GM23248 (cell line): ENCODE results near the gene BCR. TPM values are rescaled to one million over a fixed set of nuclear protein-coding genes. Genes with fewer than 3 reads are reported as not detected.
"Not testable (repeated sequence)": the region's sequence is repeated elsewhere in the genome, so short reads cannot be mapped to it uniquely, and the experiment has no call there.

Experiments
- DNase-seq: peaks from one replicate; pipeline ENCODE4 v3.0.0-alpha.2; 2015
- H2AFZ ChIP-seq: fragments of 200-600 bp; sonication (generic); 2 replicates; pipeline ENCODE4 v1.6.1; 2016; ENCODE audit warnings: antibody characterized with exemption
- H3F3A ChIP-seq: fragments of 200-600 bp; sonication (generic); 2 replicates; pipeline ENCODE4 v1.6.1; 2016; ENCODE audit warnings: mild to moderate bottlenecking, antibody characterized with exemption, mixed run types; ENCODE audit not compliant: insufficient read depth
- H3K27ac ChIP-seq: fragments of 200-600 bp; sonication (generic); 2 replicates; pipeline ENCODE4 v1.5.1; 2016; ENCODE audit warnings: mild to moderate bottlenecking
- H3K27me3 ChIP-seq: fragments of 200-600 bp; sonication (generic); replicated peaks from 2 replicates; pipeline ENCODE4 v1.6.1; 2016; ENCODE audit warnings: mild to moderate bottlenecking; ENCODE audit not compliant: insufficient read depth
- H3K36me3 ChIP-seq: fragments of 200-600 bp; sonication (generic); 2 replicates; pipeline ENCODE4 v1.6.1; 2016; ENCODE audit warnings: low read depth, mild to moderate bottlenecking
- H3K4me1 ChIP-seq: fragments of 200-600 bp; sonication (generic); 2 replicates; pipeline ENCODE4 v1.6.1; 2016; ENCODE audit warnings: mild to moderate bottlenecking; ENCODE audit not compliant: insufficient read depth
- H3K4me2 ChIP-seq: fragments of 200-600 bp; sonication (generic); one replicate; pipeline ENCODE4 v1.6.1; 2016; ENCODE audit warnings: mild to moderate bottlenecking; ENCODE audit not compliant: unreplicated experiment
- H3K4me3 ChIP-seq: fragments of 200-600 bp; sonication (generic); 2 replicates; pipeline ENCODE4 v1.5.1; 2016; ENCODE audit warnings: mild to moderate bottlenecking
- H3K79me2 ChIP-seq: fragments of 200-600 bp; sonication (generic); 2 replicates; pipeline ENCODE4 v1.6.1; 2016; ENCODE audit warnings: mild to moderate bottlenecking; ENCODE audit not compliant: insufficient read depth
- H3K9ac ChIP-seq: fragments of 200-600 bp; sonication (generic); 2 replicates; pipeline ENCODE4 v1.6.1; 2016; ENCODE audit warnings: mild to moderate bottlenecking
- H3K9me2 ChIP-seq: fragments of 200-600 bp; sonication (generic); 2 replicates; pipeline ENCODE4 v1.6.1; 2016; ENCODE audit warnings: mixed run types, mild to moderate bottlenecking, moderate library complexity; ENCODE audit not compliant: insufficient read depth
- H3K9me3 ChIP-seq: fragments of 200-600 bp; sonication (generic); one replicate; pipeline ENCODE4 v1.6.1; 2017; ENCODE audit warnings: low read depth
- H4K20me1 ChIP-seq: fragments of 200-600 bp; sonication (generic); 2 replicates; pipeline ENCODE4 v1.6.0; 2016; ENCODE audit not compliant: insufficient read depth
- EZH2 ChIP-seq: fragments of 200-600 bp; sonication (generic); IDR thresholded peaks from 2 replicates; pipeline ENCODE4 v1.6.1; 2018; ENCODE audit warnings: antibody characterized with exemption, mild to moderate bottlenecking; ENCODE audit not compliant: insufficient read depth, poor library complexity, severe bottlenecking
- EZH2phosphoT487 ChIP-seq: fragments of 200-600 bp; sonication (generic); IDR thresholded peaks from 2 replicates; pipeline ENCODE4 v1.6.1; 2018; ENCODE audit warnings: antibody characterized with exemption, moderate library complexity, mild to moderate bottlenecking, low read depth; ENCODE audit not compliant: insufficient read depth
- WGBS, 2 experiments: methylation state at CpG; one replicate each; pipeline ENCODE4 v1.1.6; 2015 to 2017; ENCODE audit warnings: low lambda C conversion rate in 2 of 2, low coverage in 1 of 2; ENCODE audit errors: missing lambda C conversion rate in 2 of 2; 5-methylcytosine and 5-hydroxymethylcytosine counted together
- in situ Hi-C: fragments of 300-500 bp; cut with MboI; formaldehyde crosslinking; loops from 2 replicates; pipeline ENCODE4 v1.15.0; 2020
- polyA plus RNA-seq: library from polyadenylated mRNA; unstranded; fragments of >200 nt; fragmentation: Nextera tagmentation; extraction: Ambion mirVana; gene quantifications from 2 replicates; pipeline ENCODE4 v1.2.1, GENCODE V29; 2016
- total RNA-seq: library from RNA; depleted of rRNA; stranded (reverse); fragments of >200 nt; shearing (Covaris generic); gene quantifications from 2 replicates; pipeline ENCODE4 v1.2.3, GENCODE V29; 2014

BCR gene
- total and polyA plus RNA-seq, 2 experiments from 2014 or later, result 4.7 to 30.0 TPM

DNA sequence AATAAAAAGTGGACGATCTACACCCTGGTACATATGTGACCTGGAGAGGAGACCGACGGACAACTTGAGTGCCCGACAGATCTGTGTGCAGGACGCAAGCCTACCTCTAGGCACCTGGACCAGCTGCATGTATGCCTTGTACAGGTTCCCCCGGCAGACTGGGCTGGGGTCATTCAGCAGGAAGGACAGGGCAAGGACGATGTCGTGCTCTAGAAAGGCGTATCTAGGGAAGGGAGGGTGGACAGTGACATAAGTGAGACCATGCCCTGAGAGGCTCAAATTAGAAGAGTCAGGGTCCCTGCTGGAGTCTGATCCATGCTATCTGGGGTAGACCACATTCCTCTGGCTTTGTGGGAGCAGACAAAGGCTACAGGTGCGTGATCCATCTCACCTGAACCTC, 46.4 kb upstream of the BCR start:
- in situ Hi-C loops, result no loop called here
- Histone ChIP-seq H3K4me3 (no peak overlapping the region), H3K27ac (no peak overlapping the region), H3F3A (no peaks in the 10 kb centered on the region), H2AFZ (no peak overlapping the region), H3K79me2 (no peaks in the 10 kb centered on the region), H3K9ac (no peak overlapping the region), H3K4me2 (no peak overlapping the region), H3K36me3 (no peaks in the 10 kb centered on the region), H3K9me2 (no peaks in the 10 kb centered on the region), H3K9me3 (no peaks in the 10 kb centered on the region), H3K4me1 (peaks cover 7% of the 10 kb centered on the region), H3K27me3 (no peaks in the 10 kb centered on the region), H4K20me1 (no peaks in the 10 kb centered on the region)
- TF ChIP-seq EZH2phosphoT487 (no peak), EZH2 (no peak)
- WGBS, 2 experiments, result 74 to 80% methylated on average over 10 of the region's 10 CpGs
- no peak for DNase-seq

- H3K9me3 ChIP-seq, DNase-seq, H3K27ac ChIP-seq, H3K79me2 ChIP-seq, H3K36me3 ChIP-seq, H3K9me2 ChIP-seq, H4K20me1 ChIP-seq, H2AFZ ChIP-seq, H3F3A ChIP-seq, in situ Hi-C loops, H3K27me3 ChIP-seq, H3K4me3 ChIP-seq, H3K9ac ChIP-seq, H3K4me2 ChIP-seq, H3K4me1 ChIP-seq: not testable (repeated sequence)
- 40 to 47% methylated on average over 4 of the region's 4 CpGs for WGBS, 2 experiments
Measured at GRCh38 chr22:23136991-23137390, 43.3 kb upstream of the BCR start.

DNA sequence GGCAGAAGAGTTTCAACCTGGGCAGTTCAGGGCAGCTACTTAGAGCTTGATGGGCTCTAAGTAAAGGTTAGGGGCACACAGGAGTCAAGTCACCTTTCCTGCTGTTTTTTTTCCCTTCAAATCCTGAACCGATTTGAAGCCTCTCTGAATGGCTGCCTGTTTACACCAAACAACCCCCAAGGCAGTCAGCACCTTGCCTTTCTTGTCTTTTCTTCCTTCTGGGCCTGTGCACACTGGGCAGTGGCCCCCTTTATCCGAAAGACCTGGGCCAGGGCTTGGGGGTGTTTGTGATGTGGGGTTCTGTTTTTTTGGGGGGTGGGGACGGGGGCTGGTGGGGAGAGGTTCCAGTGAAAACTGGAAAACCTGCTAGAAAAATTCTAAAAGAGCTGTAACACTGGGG, 42.8 kb upstream of the BCR start:
- H3K27ac ChIP-seq, result no peak overlapping the region
- no peak overlapping the region for H2AFZ ChIP-seq
- no peaks in the 10 kb centered on the region for H3K9me3 ChIP-seq
- no peaks in the 10 kb centered on the region for H3K9me2 ChIP-seq
- no peak overlapping the region for H3K4me2 ChIP-seq
- H3K36me3 ChIP-seq, result no peaks in the 10 kb centered on the region
- in situ Hi-C loops, result no loop called here
- no peak for TF ChIP-seq EZH2phosphoT487
- no peak for TF ChIP-seq EZH2
- peaks cover 7% of the 10 kb centered on the region for H3K4me1 ChIP-seq
- DNase-seq, result no peak
- H3K9ac ChIP-seq, result no peak overlapping the region
- H3F3A ChIP-seq, result no peaks in the 10 kb centered on the region
- no peak overlapping the region for H3K4me3 ChIP-seq
- 50 to 53% methylated on average over 3 of the region's 3 CpGs for WGBS, 2 experiments
- no peaks in the 10 kb centered on the region for H4K20me1 ChIP-seq
- H3K79me2 ChIP-seq, result no peaks in the 10 kb centered on the region
- no peaks in the 10 kb centered on the region for H3K27me3 ChIP-seq

DNA sequence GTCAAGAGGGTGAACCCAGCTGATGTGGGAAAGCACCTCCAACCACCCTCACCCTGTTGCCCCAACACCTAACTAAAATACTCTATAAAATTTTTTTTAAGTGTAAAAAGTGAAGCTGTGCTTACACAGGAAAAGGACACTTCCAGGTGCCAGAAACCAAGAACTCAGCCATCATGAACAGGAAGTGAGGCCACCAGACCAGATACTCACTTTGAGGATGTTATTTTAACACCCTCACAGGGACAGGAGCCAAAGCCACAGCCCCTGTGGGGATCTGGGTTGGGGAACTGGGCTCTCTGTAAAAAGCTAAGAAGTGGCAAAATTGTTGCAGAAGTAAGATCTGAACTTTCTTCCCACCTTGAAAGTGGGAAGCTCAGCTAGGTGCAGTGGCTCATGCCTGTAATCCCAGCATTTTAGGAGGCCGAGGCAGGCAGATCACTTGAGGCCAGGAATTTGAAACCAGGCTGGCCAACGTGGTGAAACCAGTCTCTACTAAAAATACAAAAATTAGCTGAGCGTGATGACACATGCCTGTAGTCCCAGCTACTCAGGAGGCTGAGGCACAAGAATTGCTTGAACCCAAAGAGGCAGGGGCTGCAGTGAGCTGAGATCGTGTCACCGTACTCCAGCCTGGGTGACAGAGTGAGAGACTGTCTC, 42.3 kb upstream of the BCR start:
- H3F3A ChIP-seq, result no peaks in the 10 kb centered on the region
- no peaks in the 10 kb centered on the region for H4K20me1 ChIP-seq
- H3K9me2 ChIP-seq, result no peaks in the 10 kb centered on the region
- peaks cover 7% of the 10 kb centered on the region for H3K4me1 ChIP-seq
- TF ChIP-seq EZH2 (no peak), EZH2phosphoT487 (no peak)
- no peak overlapping the region for H3K4me3 ChIP-seq
- in situ Hi-C loops, result no loop called here
- no peak overlapping the region for H3K27ac ChIP-seq
- H3K4me2 ChIP-seq, result no peak overlapping the region
- WGBS, 2 experiments, result 67 to 72% methylated on average over 5 of the region's 5 CpGs
- DNase-seq, result peak; percentile 16
- no peak overlapping the region for H2AFZ ChIP-seq
- no peaks in the 10 kb centered on the region for H3K9me3 ChIP-seq
- no peaks in the 10 kb centered on the region for H3K27me3 ChIP-seq
- H3K36me3 ChIP-seq, result no peaks in the 10 kb centered on the region
- H3K79me2 ChIP-seq, result no peaks in the 10 kb centered on the region
- H3K9ac ChIP-seq, result no peak overlapping the region
